Measurements from ENCODE around the gene MRPS30. TPM values are rescaled to one million over a fixed set of nuclear protein-coding genes. Genes with fewer than 3 reads are reported as not detected.

The MRPS30 gene
- total RNA-seq, 4 donors from 2014 or later: 38.2 to 133 (median 73.8) TPM

- Histone ChIP-seq H3K36me3 (no peaks in the 10 kb centered on the region), H3K4me3 (no peak overlapping the region), H3K4me1 (no peaks in the 10 kb centered on the region), H3K27ac (no peak overlapping the region), H3K27me3 (no peaks in the 10 kb centered on the region), H3K9me3 (no peaks in the 10 kb centered on the region)
- intact Hi-C loops (cut with DNase I; ENCODE audit: low total_unique reads): no loop called here
- no peak for DNase-seq
- TF ChIP-seq POLR2A (IDR thresholded peaks at IDR 0.05): no peak
- TF ChIP-seq CTCF (IDR thresholded peaks at IDR 0.05): no peak
These were observed 18.9 kb downstream of the MRPS30 start for GRCh38 chr5:44827681-44828080.

GRCh38 chr5:44828719-44829118 lies 20.0 kb downstream of the MRPS30 start:
- intact Hi-C loops (cut with DNase I; ENCODE audit: low total_unique reads): no loop called here
- Histone ChIP-seq H3K4me1 (no peaks in the 10 kb centered on the region), H3K9me3 (no peaks in the 10 kb centered on the region)

GRCh38 chr5:44830951-44831350 lies 22.2 kb downstream of the MRPS30 start:
- TF ChIP-seq POLR2A (IDR thresholded peaks at IDR 0.05) (no peak), CTCF (IDR thresholded peaks at IDR 0.05) (no peak)
- H3K27ac ChIP-seq: no peak overlapping the region
- H3K4me1 ChIP-seq: no peaks in the 10 kb centered on the region
- H3K27me3 ChIP-seq: no peaks in the 10 kb centered on the region
- intact Hi-C loops (cut with DNase I; ENCODE audit: low total_unique reads): no loop called here
- DNase-seq: no peak
- H3K36me3 ChIP-seq: no peaks in the 10 kb centered on the region
- no peak overlapping the region for H3K4me3 ChIP-seq
- no peaks in the 10 kb centered on the region for H3K9me3 ChIP-seq

More at GRCh38 chr5:44828719-44829118, 20.0 kb downstream of the MRPS30 start:
- H3K27ac ChIP-seq: no peak overlapping the region
- H3K36me3 ChIP-seq: no peaks in the 10 kb centered on the region
- no peak overlapping the region for H3K4me3 ChIP-seq
- DNase-seq: no peak
- no peak for TF ChIP-seq CTCF (IDR thresholded peaks at IDR 0.05)
- no peak for TF ChIP-seq POLR2A (IDR thresholded peaks at IDR 0.05)
- H3K27me3 ChIP-seq: no peaks in the 10 kb centered on the region

GRCh38 chr5:44833249-44833648 lies 24.5 kb downstream of the MRPS30 start:
- no peaks in the 10 kb centered on the region for H3K27me3 ChIP-seq
- H3K27ac ChIP-seq: no peak overlapping the region
- DNase-seq: no peak
- H3K4me1 ChIP-seq: no peaks in the 10 kb centered on the region
- no peaks in the 10 kb centered on the region for H3K9me3 ChIP-seq
- TF ChIP-seq CTCF (IDR thresholded peaks at IDR 0.05) (no peak), POLR2A (IDR thresholded peaks at IDR 0.05) (no peak)
- intact Hi-C loops (cut with DNase I; ENCODE audit: low total_unique reads): no loop called here
- no peak overlapping the region for H3K4me3 ChIP-seq
- no peaks in the 10 kb centered on the region for H3K36me3 ChIP-seq

- no peak for DNase-seq
- TF ChIP-seq POLR2A (IDR thresholded peaks at IDR 0.05): no peak
- Histone ChIP-seq H3K36me3 (no peaks in the 10 kb centered on the region), H3K4me3 (no peak overlapping the region), H3K9me3 (no peaks in the 10 kb centered on the region), H3K27ac (no peak overlapping the region), H3K4me1 (no peaks in the 10 kb centered on the region), H3K27me3 (no peaks in the 10 kb centered on the region)
- intact Hi-C loops (cut with DNase I; ENCODE audit: low total_unique reads): no loop called here
These were observed 26.9 kb downstream of the MRPS30 start for GRCh38 chr5:44835693-44836092.

All from uterus (tissue), 4 donors.